ENCODE data around the gene TNRC6C. TPM values are rescaled to one million over a fixed set of nuclear protein-coding genes. Genes with fewer than 3 reads are reported as not detected.
"Not testable (repeated sequence)": the region's sequence is repeated elsewhere in the genome, so short reads cannot be mapped to it uniquely, and the experiment has no call there.

The TNRC6C gene
- total and polyA plus RNA-seq, 2 experiments from 2014 or later: 10.1 to 16.6 TPM

GRCh38 chr17:78139861-78140168 is 181.3 kb downstream of the TNRC6C start:
- H3K4me1 Mint-ChIP-seq; H3F3A ChIP-seq (replicated peaks; ENCODE audit: low read depth); H3K9me2 ChIP-seq (ENCODE audit: insufficient read depth); H3K9me3 Mint-ChIP-seq; DNase-seq (ENCODE audit: low spot score); H3K27ac Mint-ChIP-seq; H3K79me2 ChIP-seq (replicated peaks; ENCODE audit: insufficient read depth); H3K36me3 Mint-ChIP-seq (ENCODE audit: low read depth); H3K27me3 Mint-ChIP-seq (ENCODE audit: insufficient read depth, low read depth, poor library complexity); H3K4me1 ChIP-seq (ENCODE audit: insufficient read depth); H4K20me1 ChIP-seq (replicated peaks; ENCODE audit: insufficient read depth); H3K4me3 Mint-ChIP-seq; ATAC-seq; H3K36me3 ChIP-seq (ENCODE audit: insufficient read depth); H3K27ac ChIP-seq (ENCODE audit: low read depth); H3K27me3 ChIP-seq (ENCODE audit: insufficient read depth); H3K4me3 ChIP-seq: not testable (repeated sequence)
- Histone ChIP-seq H3K4me2 (peak overlapping the region; percentile 62; the same call in 1 of the 2 replicates), H2AFZ (peak overlapping the region; percentile 97)

GRCh38 chr17:78140169-78141051 is 181.9 kb downstream of the TNRC6C start:
- Histone ChIP-seq H3K9me2 (ENCODE audit: insufficient read depth) (no peaks in the 10 kb centered on the region), H3K4me2 (peak overlapping the region; percentile 86), H3K36me3 (ENCODE audit: insufficient read depth) (no peaks in the 10 kb centered on the region), H3K27me3 (ENCODE audit: insufficient read depth) (0 out of 2 replicates have a peak, but pooled peaks cover 3% of the 10 kb centered on the region), H3F3A (replicated peaks; ENCODE audit: low read depth) (0 out of 2 replicates have a peak, but pooled peaks cover 8% of the 10 kb centered on the region), H3K4me3 (peak overlapping the region; percentile 53), H3K79me2 (replicated peaks; ENCODE audit: insufficient read depth) (no peaks in the 10 kb centered on the region), H3K27ac (ENCODE audit: low read depth) (no peak overlapping the region), H3K4me1 (ENCODE audit: insufficient read depth) (peaks cover 5% of the 10 kb centered on the region; the same call in 1 of the 2 replicates), H2AFZ (peak overlapping the region; percentile 97), H4K20me1 (replicated peaks; ENCODE audit: insufficient read depth) (no peaks in the 10 kb centered on the region)
- H3K4me1 Mint-ChIP-seq: peaks cover 7% of the 10 kb centered on the region; the same call in 2 of the 3 replicates
- no peaks in the 10 kb centered on the region for H3K9me3 Mint-ChIP-seq
- no peaks in the 10 kb centered on the region for H3K36me3 Mint-ChIP-seq (ENCODE audit: low read depth)
- ATAC-seq (peak; percentile 82), DNase-seq (ENCODE audit: low spot score) (peak; percentile 100)
- H3K27me3 Mint-ChIP-seq (ENCODE audit: insufficient read depth, low read depth, poor library complexity): peaks cover 6% of the 10 kb centered on the region
- peak overlapping the region; percentile 40 for H3K4me3 Mint-ChIP-seq
- TF ChIP-seq REST (IDR thresholded peaks at IDR 0.05; ENCODE audit: unreplicated experiment) (no peak), STAT1 (IDR thresholded peaks at IDR 0.05; ENCODE audit: unreplicated experiment) (peak; percentile 55), POLR2AphosphoS5 (IDR thresholded peaks at IDR 0.05; ENCODE audit: low read depth) (peak; percentile 73; the same call in 1 of the 2 replicates)
- H3K27ac Mint-ChIP-seq: no peak overlapping the region

GRCh38 chr17:78141437-78142118 is 183.1 kb downstream of the TNRC6C start:
- ATAC-seq: no peak
- no peak for TF ChIP-seq CTCF (conservative IDR thresholded peaks at IDR 0.05; ENCODE audit: low read depth in 2 of 2)
- peaks cover 5% of the 10 kb centered on the region; the same call in 1 of the 2 replicates for H3K4me1 ChIP-seq (ENCODE audit: insufficient read depth)
- no peaks in the 10 kb centered on the region for H4K20me1 ChIP-seq (replicated peaks; ENCODE audit: insufficient read depth)
- H3F3A ChIP-seq (replicated peaks; ENCODE audit: low read depth): 0 out of 2 replicates have a peak, but pooled peaks cover 8% of the 10 kb centered on the region
- Mint-ChIP-seq H3K9me3 (no peaks in the 10 kb centered on the region), H3K4me1 (peaks cover 7% of the 10 kb centered on the region; the same call in 2 of the 3 replicates), H3K4me3 (no peak overlapping the region), H3K36me3 (ENCODE audit: low read depth) (no peaks in the 10 kb centered on the region), H3K27ac (no peak overlapping the region), H3K27me3 (ENCODE audit: insufficient read depth, low read depth, poor library complexity) (peaks cover 6% of the 10 kb centered on the region)
- no peaks in the 10 kb centered on the region for H3K9me2 ChIP-seq (ENCODE audit: insufficient read depth)
- no peak overlapping the region for H2AFZ ChIP-seq
- H3K27ac ChIP-seq (ENCODE audit: low read depth): no peak overlapping the region
- no peak overlapping the region for H3K4me2 ChIP-seq
- no peak for DNase-seq (ENCODE audit: low spot score)
- no peaks in the 10 kb centered on the region for H3K79me2 ChIP-seq (replicated peaks; ENCODE audit: insufficient read depth)
- H3K27me3 ChIP-seq (ENCODE audit: insufficient read depth): 0 out of 2 replicates have a peak, but pooled peaks cover 3% of the 10 kb centered on the region
- H3K4me3 ChIP-seq: no peak overlapping the region
- H3K36me3 ChIP-seq (ENCODE audit: insufficient read depth): no peaks in the 10 kb centered on the region

All from GM23338 (cell line).